A549 (cell line): ENCODE data around the gene CHEK2.

Experiments
- CTCF ChIP-seq: fragments of >200 bp; sonication (Bioruptor Twin); formaldehyde crosslinking; IDR thresholded peaks from 3 replicates; pipeline ENCODE4 v1.5.1; 2016
- ESRRA ChIP-seq: fragments of 150-350 bp; IDR thresholded peaks from 2 replicates; pipeline ENCODE4 v1.6.1; 2014; ENCODE audit warnings: mild to moderate bottlenecking, low read length, borderline replicate concordance
- FOSL2 ChIP-seq, 2 experiments: fragments of 450-650 bp in 1 of 2; fragments of >200 bp in 1 of 2; sonication (Bioruptor Twin) in 1 of 2; formaldehyde crosslinking; IDR thresholded peaks; 2 replicates each; pipeline versions ENCODE4 v1.5.0 to v1.6.1; 2016 to 2020; ENCODE audit warnings: mild to moderate bottlenecking in 1 of 2, moderate library complexity in 1 of 2
- GATA3 ChIP-seq: IDR thresholded peaks from 2 replicates; pipeline ENCODE4 v1.6.1; 2012; ENCODE audit warnings: borderline replicate concordance
- HDAC2 ChIP-seq: fragments of 200-600 bp; sonication (generic); IDR thresholded peaks from 2 replicates; pipeline ENCODE4 v1.6.1; 2016
- HMGXB4 ChIP-seq: fragments of 250-450 bp; sonication (Bioruptor Pico); IDR thresholded peaks from 2 replicates; pipeline ENCODE4 v1.5.0; 2021; ENCODE audit warnings: mild to moderate bottlenecking, moderate library complexity, borderline replicate concordance
- KDM1A ChIP-seq: fragments of 200-600 bp; sonication (generic); IDR thresholded peaks from 2 replicates; pipeline ENCODE4 v1.6.1; 2016; ENCODE audit warnings: low read depth, mild to moderate bottlenecking
- MAFK ChIP-seq: fragments of 450-650 bp; IDR thresholded peaks from 2 replicates; pipeline ENCODE4 v1.6.1; 2014; ENCODE audit not compliant: partially characterized antibody
- MAX ChIP-seq: IDR thresholded peaks from 2 replicates; pipeline ENCODE4 v1.6.1; 2012
- NR3C1 ChIP-seq: fragments of >200 bp; sonication (Bioruptor Twin); formaldehyde crosslinking; IDR thresholded peaks from 3 replicates; pipeline ENCODE4 v1.6.1; 2017
- PBX3 ChIP-seq: IDR thresholded peaks from 2 replicates; pipeline ENCODE4 v1.6.1; 2012
- RAD21 ChIP-seq, 2 experiments: fragments of >200 bp in 1 of 2; sonication (Bioruptor Twin) in 1 of 2; formaldehyde crosslinking in 1 of 2; IDR thresholded peaks in 1 of 2; conservative IDR thresholded peaks in 1 of 2; 2 replicates in 1 of 2; 3 replicates in 1 of 2; pipeline ENCODE4 v1.6.1; 2012 to 2018; ENCODE audit warnings: inconsistent platforms in 1 of 2
- TP53 ChIP-seq: fragments of 250-450 bp; sonication (Bioruptor Pico); IDR thresholded peaks from 2 replicates; pipeline ENCODE4 v1.5.0; 2021; ENCODE audit warnings: mild to moderate bottlenecking, moderate library complexity
- ZSCAN20 ChIP-seq: fragments of 250-450 bp; sonication (Bioruptor Pico); IDR thresholded peaks from 2 replicates; pipeline ENCODE4 v1.8.0; 2022; ENCODE audit warnings: mild to moderate bottlenecking, moderate library complexity

GRCh38 chr22:28656181-28656580 is 85.4 kb downstream of the CHEK2 start:
- TF ChIP-seq GATA3 = no peak
- no peak for TF ChIP-seq PBX3
- TF ChIP-seq CTCF = no peak
- TF ChIP-seq ZSCAN20 (CRISPR knock-in tag) = no peak
- no peak for TF ChIP-seq HMGXB4 (CRISPR knock-in tag)
- TF ChIP-seq TP53 (CRISPR knock-in tag) = no peak
- TF ChIP-seq MAFK = no peak
- TF ChIP-seq HDAC2 = no peak
- TF ChIP-seq KDM1A = no peak
- no peak for TF ChIP-seq FOSL2 (IDR thresholded peaks at IDR 0.05)
- TF ChIP-seq FOSL2 (CRISPR knock-in tag; IDR thresholded peaks at IDR 0.05) = no peak
- TF ChIP-seq NR3C1 = no peak
- no peak for TF ChIP-seq RAD21 (conservative IDR thresholded peaks at IDR 0.05 in 1 of 2, IDR thresholded peaks at IDR 0.05 in 1 of 2)
- no peak for TF ChIP-seq ESRRA
- no peak for TF ChIP-seq MAX
